ENCODE data around the gene FCER1G. TPM values are rescaled to one million over a fixed set of nuclear protein-coding genes. Genes with fewer than 3 reads are reported as not detected.
"Not testable (repeated sequence)": the region's sequence is repeated elsewhere in the genome, so short reads cannot be mapped to it uniquely, and the experiment has no call there.

FCER1G gene
- total RNA-seq, 4 donors from 2014 or later = 32.8 to 145 (median 47.4) TPM

DNA sequence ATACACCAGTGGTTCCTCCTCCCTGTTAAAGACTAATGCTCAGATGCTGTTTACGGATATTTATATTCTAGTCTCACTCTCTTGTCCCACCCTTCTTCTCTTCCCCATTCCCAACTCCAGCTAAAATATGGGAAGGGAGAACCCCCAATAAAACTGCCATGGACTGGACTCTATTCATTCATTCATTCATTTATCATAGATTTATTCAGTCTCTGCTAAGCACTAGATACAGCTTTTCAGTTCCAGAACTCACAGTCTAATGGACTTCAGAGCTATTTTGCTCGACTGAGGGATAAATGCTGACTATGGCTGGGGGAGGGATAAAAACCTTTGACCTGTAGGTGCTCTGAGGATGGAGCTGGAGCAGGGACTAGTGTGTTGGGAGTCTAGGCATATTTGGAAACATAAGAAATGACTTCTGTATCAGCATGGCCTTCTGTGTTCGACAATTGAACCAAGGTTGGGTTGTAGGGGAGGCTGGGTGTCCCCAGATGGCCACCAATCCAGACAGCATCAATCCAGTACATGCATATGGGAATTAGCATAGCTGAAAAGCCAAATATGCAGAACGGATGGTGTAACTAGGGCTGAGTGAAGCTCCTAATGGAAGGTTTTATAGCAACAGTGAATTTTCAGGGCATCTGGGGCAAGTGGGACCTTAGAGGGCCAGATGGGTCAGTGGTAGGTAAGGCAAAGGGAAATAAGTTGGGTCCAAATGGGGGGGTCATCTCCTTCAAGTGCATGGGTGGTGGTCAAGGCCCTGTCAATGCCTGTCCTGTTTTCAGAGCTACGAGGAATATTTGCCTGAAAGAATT is 4.2 kb downstream of the FCER1G start:
- intact Hi-C loops (cut with DNase I) = no loop called here
- 87% methylated on average over 5 of the region's 5 CpGs for WGBS
- no peak for DNase-seq (ENCODE audit: extremely low spot score)

GRCh38 chr1:161220002-161220401 is 4.9 kb downstream of the FCER1G start:
- 84% methylated on average over 5 of the region's 5 CpGs for WGBS
- Histone ChIP-seq H3K4me3 (no peak overlapping the region), H3K27ac (replicated peaks in 1 of 4) (no peak overlapping the region), H3K36me3 (peaks cover under 1 to 4% (median 2%) of the 10 kb centered on the region in 4 donors), H3K4me1 (peaks cover 1 to 3% (median 2%) of the 10 kb centered on the region in 4 donors), H3K9me3 (no peaks in the 10 kb centered on the region), H3K27me3 (no peaks in the 10 kb centered on the region)
- TF ChIP-seq POLR2AphosphoS5 (IDR thresholded peaks at IDR 0.05) (no peak), EP300 (IDR thresholded peaks at IDR 0.05) (no peak), CTCF (IDR thresholded peaks at IDR 0.05) (no peak), POLR2A (IDR thresholded peaks at IDR 0.05; ENCODE audit: low read depth) (no peak)
- intact Hi-C loops (cut with DNase I) = no loop called here
- DNase-seq (ENCODE audit: extremely low spot score) = no peak

More for the DNA sequence above, 4.2 kb downstream of the FCER1G start:
- Histone ChIP-seq H3K9me3 (no peaks in the 10 kb centered on the region), H3K27me3 (no peaks in the 10 kb centered on the region), H3K4me3 (no peak overlapping the region), H3K27ac (replicated peaks in 1 of 4) (no peak overlapping the region), H3K36me3 (peaks cover 7 to 11% (median 9%) of the 10 kb centered on the region in 4 donors), H3K4me1 (no peaks in the 10 kb centered on the region)
- TF ChIP-seq CTCF (IDR thresholded peaks at IDR 0.05) = no peak
- no peak for TF ChIP-seq POLR2AphosphoS5 (IDR thresholded peaks at IDR 0.05)
- no peak for TF ChIP-seq EP300 (IDR thresholded peaks at IDR 0.05)
- TF ChIP-seq POLR2A (IDR thresholded peaks at IDR 0.05; ENCODE audit: low read depth) = no peak

GRCh38 chr1:161222175-161223019 is 7.3 kb downstream of the FCER1G start:
- Histone ChIP-seq H3K36me3 (no peaks in the 10 kb centered on the region), H3K27me3 (no peaks in the 10 kb centered on the region), H3K27ac (replicated peaks in 1 of 4) (no peak overlapping the region), H3K4me1 (peaks cover 19 to 22% (median 20%) of the 10 kb centered on the region in 4 donors), H3K9me3 (no peaks in the 10 kb centered on the region), H3K4me3 (no peak overlapping the region)
- intact Hi-C loops (cut with DNase I) = no loop called here
- TF ChIP-seq EP300 (IDR thresholded peaks at IDR 0.05) = no peak
- no peak for TF ChIP-seq POLR2A (IDR thresholded peaks at IDR 0.05; ENCODE audit: low read depth)
- TF ChIP-seq POLR2AphosphoS5 (IDR thresholded peaks at IDR 0.05) = no peak
- no peak for TF ChIP-seq CTCF (IDR thresholded peaks at IDR 0.05)
- 80% methylated on average over 6 of the region's 6 CpGs for WGBS
- DNase-seq (ENCODE audit: extremely low spot score) = no peak

DNA sequence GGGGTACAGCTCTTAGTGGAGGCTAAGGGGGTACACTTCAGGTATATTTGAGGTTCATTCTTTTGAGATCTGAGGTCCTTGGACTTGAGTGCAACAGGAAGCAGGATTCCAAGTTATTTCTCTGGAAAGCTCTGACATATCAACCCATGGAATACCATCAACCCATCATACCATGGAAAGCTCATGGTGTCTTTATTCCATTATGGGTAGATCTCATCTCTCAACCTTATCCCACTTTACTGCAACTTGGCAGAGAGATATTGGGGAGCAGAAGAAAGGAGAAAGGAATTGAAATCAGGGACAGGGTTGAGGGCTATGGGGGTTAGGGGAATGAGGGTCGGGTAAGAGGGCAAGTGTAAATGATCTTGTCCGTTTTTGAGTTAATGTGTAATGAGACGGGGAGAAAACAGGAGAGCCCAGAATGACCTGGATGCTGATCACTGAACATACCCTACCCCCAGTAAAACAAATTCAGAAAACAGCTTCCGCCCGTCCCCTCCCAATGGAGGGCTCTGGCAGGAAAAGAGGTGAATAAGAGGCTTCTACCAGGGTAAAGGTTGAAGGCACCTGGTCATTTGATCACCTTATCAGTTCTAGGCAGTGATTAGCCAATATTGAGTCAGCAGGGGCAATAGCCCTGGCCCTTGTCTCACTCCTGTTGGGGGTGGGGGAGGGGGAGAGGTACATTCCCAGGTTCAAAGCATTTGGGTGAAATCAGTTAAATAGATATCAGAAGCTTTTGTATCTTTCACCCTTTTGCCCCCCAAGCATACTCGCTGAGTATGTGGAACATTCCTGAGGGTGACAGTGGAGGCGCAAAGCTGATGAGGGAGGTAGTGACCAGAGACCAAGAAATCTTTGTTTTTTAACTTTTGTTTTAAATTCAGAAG is 9.0 kb downstream of the FCER1G start:
- peaks cover 26 to 30% (median 27%) of the 10 kb centered on the region in 4 donors for H3K4me1 ChIP-seq
- H3K9me3 ChIP-seq = no peaks in the 10 kb centered on the region
- DNase-seq (ENCODE audit: extremely low spot score) = no peak
- no peak overlapping the region for H3K27ac ChIP-seq (replicated peaks in 1 of 4)
- TF ChIP-seq EP300 (IDR thresholded peaks at IDR 0.05) (no peak), CTCF (IDR thresholded peaks at IDR 0.05) (no peak), POLR2A (IDR thresholded peaks at IDR 0.05; ENCODE audit: low read depth) (no peak), POLR2AphosphoS5 (IDR thresholded peaks at IDR 0.05) (no peak)
- no peaks in the 10 kb centered on the region for H3K27me3 ChIP-seq
- H3K4me3 ChIP-seq = no peak overlapping the region
- WGBS = 87% methylated on average over 7 of the region's 7 CpGs
- intact Hi-C loops (cut with DNase I) = no loop called here
- H3K36me3 ChIP-seq = peaks cover 10 to 16% (median 12%) of the 10 kb centered on the region in 4 donors

GRCh38 chr1:161224695-161225087 is 9.6 kb downstream of the FCER1G start:
- H3K36me3 ChIP-seq = peaks cover 11 to 22% (median 19%) of the 10 kb centered on the region in 4 donors
- peak overlapping the region in 2 of 4 donors; percentile 77 to 88 for H3K27ac ChIP-seq (replicated peaks in 1 of 4)
- not testable (repeated sequence) for DNase-seq (ENCODE audit: extremely low spot score); H3K27me3 ChIP-seq; H3K4me3 ChIP-seq; H3K9me3 ChIP-seq
- intact Hi-C loops (cut with DNase I) = loop anchor here (5.0 kb wide), 1 partner anchor 83 kb away; the partner anchor contains the start of gene MPZ
- H3K4me1 ChIP-seq = peaks cover 26 to 30% (median 27%) of the 10 kb centered on the region in 4 donors
- 85% methylated on average over 13 of the region's 13 CpGs for whole genome bisulfite sequencing
